Neuronal stem cell (in vitro differentiated cells): ENCODE measurements around the gene EPB41L4A.

Experiments used
- DNase-seq: peaks from one replicate; pipeline ENCODE4 v3.0.0-alpha.2; 2013; ENCODE audit warnings: low spot score
- H2AFZ ChIP-seq: one replicate; pipeline ENCODE4 v1.6.1; 2013; ENCODE audit warnings: mild to moderate bottlenecking, low read length, inconsistent platforms
- H2AK5ac ChIP-seq: 2 replicates; pipeline ENCODE4 v1.6.1; 2013; ENCODE audit warnings: low read depth, mild to moderate bottlenecking, inconsistent platforms, low read length, moderate library complexity, mixed read lengths
- H2BK120ac ChIP-seq: 2 replicates; pipeline ENCODE4 v1.6.1; 2013; ENCODE audit warnings: low read depth, mild to moderate bottlenecking, inconsistent platforms, low read length, moderate library complexity, mixed read lengths
- H2BK12ac ChIP-seq: one replicate; pipeline ENCODE4 v1.6.1; 2013; ENCODE audit warnings: low read length, inconsistent platforms
- H2BK15ac ChIP-seq: 2 replicates; pipeline ENCODE4 v1.6.1; 2013; ENCODE audit warnings: mild to moderate bottlenecking, low read length, inconsistent platforms, mixed read lengths
- H2BK5ac ChIP-seq: one replicate; pipeline ENCODE4 v1.6.1; 2013; ENCODE audit warnings: inconsistent platforms, mild to moderate bottlenecking, low read length, moderate library complexity
- H3K14ac ChIP-seq: one replicate; pipeline ENCODE4 v1.6.1; 2013; ENCODE audit warnings: low read length, inconsistent platforms
- H3K18ac ChIP-seq: 2 replicates; pipeline ENCODE4 v1.6.1; 2013; ENCODE audit warnings: low read length, inconsistent platforms
- H3K23ac ChIP-seq: 2 replicates; pipeline ENCODE4 v1.6.1; 2013; ENCODE audit warnings: low read depth, mild to moderate bottlenecking, mixed read lengths, low read length, inconsistent platforms; ENCODE audit not compliant: poor library complexity
- H3K27ac ChIP-seq: replicated peaks from 3 replicates; pipeline ENCODE4 v1.5.1; 2013; ENCODE audit warnings: low read length, inconsistent platforms
- H3K27me3 ChIP-seq, 3 experiments: 2 replicates each; pipeline ENCODE4 v1.6.1; 2013; ENCODE audit warnings: low read length in 3 of 3, mild to moderate bottlenecking in 2 of 3, inconsistent platforms in 1 of 3, low read depth in 1 of 3, mixed read lengths in 1 of 3, moderate library complexity in 1 of 3; ENCODE audit not compliant: control insufficient read depth in 3 of 3, insufficient read depth in 3 of 3
- H3K36me3 ChIP-seq, 2 donors: replicated peaks in 1 of 2; 2 replicates each; pipeline ENCODE4 v1.6.1; 2013; ENCODE audit warnings: low read length in 2 of 2; ENCODE audit not compliant: control insufficient read depth in 2 of 2, insufficient read depth in 2 of 2
- H3K4ac ChIP-seq: 2 replicates; pipeline ENCODE4 v1.6.1; 2013; ENCODE audit warnings: inconsistent platforms, mild to moderate bottlenecking, low read length, moderate library complexity
- H3K4me1 ChIP-seq, 2 donors: 1 replicate in 1 of 2; 2 replicates in 1 of 2; pipeline ENCODE4 v1.6.1; 2013; ENCODE audit warnings: low read length in 2 of 2, low read depth in 1 of 2; ENCODE audit not compliant: control insufficient read depth in 2 of 2, insufficient read depth in 1 of 2
- H3K4me2 ChIP-seq: one replicate; pipeline ENCODE4 v1.6.1; 2013; ENCODE audit warnings: mild to moderate bottlenecking, low read length, inconsistent platforms; ENCODE audit not compliant: insufficient read depth, poor library complexity, severe bottlenecking
- H3K4me3 ChIP-seq, 2 donors: 2 replicates each; pipeline ENCODE4 v1.5.1; 2013; ENCODE audit warnings: low read length in 2 of 2, mild to moderate bottlenecking in 2 of 2, inconsistent platforms in 1 of 2, moderate library complexity in 1 of 2
- H3K79me1 ChIP-seq: one replicate; pipeline ENCODE4 v1.6.1; 2013; ENCODE audit warnings: low read depth, mild to moderate bottlenecking, inconsistent platforms, low read length, moderate library complexity
- H3K9ac ChIP-seq: one replicate; pipeline ENCODE4 v1.6.1; 2013; ENCODE audit warnings: mild to moderate bottlenecking, low read depth, low read length, inconsistent platforms; ENCODE audit not compliant: poor library complexity
- H3K9me3 ChIP-seq, 2 donors: replicated peaks in 1 of 2; 2 replicates each; pipeline versions ENCODE3 to v1.6.1; 2013; ENCODE audit warnings: low read length in 2 of 2, mild to moderate bottlenecking in 2 of 2, inconsistent platforms in 1 of 2, low read depth in 1 of 2, mixed read lengths in 1 of 2, moderate library complexity in 1 of 2; ENCODE audit not compliant: control insufficient read depth in 2 of 2, insufficient read depth in 1 of 2
- H4K8ac ChIP-seq: one replicate; pipeline ENCODE4 v1.6.1; 2013; ENCODE audit warnings: low read depth, mild to moderate bottlenecking, inconsistent platforms, low read length, moderate library complexity
- H4K91ac ChIP-seq: one replicate; pipeline ENCODE4 v1.6.1; 2013; ENCODE audit warnings: low read length, low read depth, mild to moderate bottlenecking, inconsistent platforms; ENCODE audit not compliant: poor library complexity
- WGBS, 2 donors: extraction: QIAGEN DNeasy Blood & Tissue Kit; methylation state at CpG; one replicate each; pipeline ENCODE4 v1.1.7; 2013; ENCODE audit warnings: missing lambda C conversion rate in 2 of 2, mixed read lengths in 1 of 2; ENCODE audit not compliant: insufficient read length in 2 of 2, insufficient replicate concordance in 1 of 2; ENCODE audit errors: extremely low coverage in 2 of 2; 5-methylcytosine and 5-hydroxymethylcytosine counted together

EPB41L4A gene

GRCh38 chr5:112331892-112332291, 87.2 kb downstream of the EPB41L4A start:
- Histone ChIP-seq H4K8ac (no peak overlapping the region), H2AK5ac (no peak overlapping the region), H4K91ac (no peak overlapping the region), H3K9me3 (no peaks in the 10 kb centered on the region), H3K4ac (no peak overlapping the region), H3K23ac (no peak overlapping the region), H2BK12ac (no peak overlapping the region), H2BK5ac (no peak overlapping the region), H3K36me3 (no peaks in the 10 kb centered on the region), H3K4me3 (no peak overlapping the region), H3K27me3 (no peaks in the 10 kb centered on the region), H3K4me1 (peaks cover 15 to 32% of the 10 kb centered on the region in 2 donors), H3K9ac (no peak overlapping the region), H2BK120ac (no peak overlapping the region), H2BK15ac (no peak overlapping the region), H3K79me1 (no peaks in the 10 kb centered on the region), H3K27ac (no peak overlapping the region), H2AFZ (no peak overlapping the region), H3K4me2 (no peak overlapping the region), H3K18ac (no peak overlapping the region), H3K14ac (no peak overlapping the region)
- DNase-seq, result no peak
- no CpG with 5 or more reads among the region's 2 CpGs for WGBS, 2 donors

GRCh38 chr5:112329419-112330090, 89.5 kb downstream of the EPB41L4A start:
- Histone ChIP-seq H3K18ac (no peak overlapping the region), H3K4me3 (no peak overlapping the region), H3K9me3 (no peaks in the 10 kb centered on the region), H3K9ac (no peak overlapping the region), H3K23ac (no peak overlapping the region), H3K4ac (no peak overlapping the region), H2BK15ac (no peak overlapping the region), H3K79me1 (no peaks in the 10 kb centered on the region), H3K27ac (no peak overlapping the region), H3K14ac (no peak overlapping the region), H2AFZ (no peak overlapping the region), H2BK12ac (no peak overlapping the region), H3K4me1 (peaks cover 15 to 32% of the 10 kb centered on the region in 2 donors), H3K27me3 (no peaks in the 10 kb centered on the region), H3K4me2 (no peak overlapping the region), H3K36me3 (no peaks in the 10 kb centered on the region), H2BK120ac (no peak overlapping the region), H2BK5ac (no peak overlapping the region), H4K8ac (no peak overlapping the region), H2AK5ac (no peak overlapping the region), H4K91ac (no peak overlapping the region)
- no peak for DNase-seq
- no CpG with 5 or more reads among the region's 5 CpGs for WGBS, 2 donors

GRCh38 chr5:112323166-112323565, 95.9 kb downstream of the EPB41L4A start:
- Histone ChIP-seq H3K4me3 (no peak overlapping the region), H3K27me3 (no peaks in the 10 kb centered on the region), H2AK5ac (no peak overlapping the region), H4K91ac (no peak overlapping the region), H4K8ac (no peak overlapping the region), H3K18ac (no peak overlapping the region), H3K79me1 (no peaks in the 10 kb centered on the region), H2BK120ac (no peak overlapping the region), H3K4me2 (no peak overlapping the region), H2BK5ac (no peak overlapping the region), H3K4me1 (peaks cover 0 to 2% of the 10 kb centered on the region in 2 donors), H3K9me3 (peaks cover 0 to 4% of the 10 kb centered on the region in 2 donors), H3K14ac (no peak overlapping the region), H2BK15ac (no peak overlapping the region), H3K23ac (no peak overlapping the region), H2BK12ac (no peak overlapping the region), H3K9ac (no peak overlapping the region), H3K27ac (no peak overlapping the region), H3K4ac (no peak overlapping the region), H3K36me3 (no peaks in the 10 kb centered on the region), H2AFZ (no peak overlapping the region)
- no peak for DNase-seq

GRCh38 chr5:112320408-112320807, 98.7 kb downstream of the EPB41L4A start:
- no peak overlapping the region for H3K27ac ChIP-seq
- H3K4ac ChIP-seq, result no peak overlapping the region
- H2BK5ac ChIP-seq, result no peak overlapping the region
- no peaks in the 10 kb centered on the region for H3K79me1 ChIP-seq
- no peaks in the 10 kb centered on the region for H3K27me3 ChIP-seq
- no peak overlapping the region for H2AK5ac ChIP-seq
- no peak overlapping the region for H2BK120ac ChIP-seq
- no peak overlapping the region for H3K23ac ChIP-seq
- no CpG with 5 or more reads among the region's 3 CpGs for WGBS, 2 donors
- no peak overlapping the region for H2BK12ac ChIP-seq
- H3K18ac ChIP-seq, result no peak overlapping the region
- H4K91ac ChIP-seq, result no peak overlapping the region
- no peak overlapping the region for H4K8ac ChIP-seq
- H3K4me2 ChIP-seq, result no peak overlapping the region
- no peaks in the 10 kb centered on the region for H3K36me3 ChIP-seq
- no peak overlapping the region for H2BK15ac ChIP-seq
- no peak overlapping the region for H3K4me3 ChIP-seq
- no peak overlapping the region for H3K9ac ChIP-seq
- H3K4me1 ChIP-seq, result peaks cover 0 to 2% of the 10 kb centered on the region in 2 donors
- no peak for DNase-seq
- no peak overlapping the region for H3K14ac ChIP-seq
- H3K9me3 ChIP-seq, result peaks cover 0 to 4% of the 10 kb centered on the region in 2 donors
- no peak overlapping the region for H2AFZ ChIP-seq
